K562 (cell line): ENCODE data around the gene PDPK1. TPM values are rescaled to one million over a fixed set of nuclear protein-coding genes. Genes with fewer than 3 reads are reported as not detected.
A peak's percentile ranks its signal among the peaks of the same experiment; 100 is the strongest.

Experiments
- ATAC-seq: fragments of 200-7000 bp; cut with Tn5 transposase; 3 replicates; pipeline ENCODE4 v1.9.1; 2020; ENCODE audit warnings: moderate library complexity
- BruUV-seq: library from RNA; stranded (reverse); fragments of 400-500 nt; replicated peaks from 2 replicates; lab custom pipeline; 2021; lab: Mats Ljungman, UMichigan
- CTCF ChIA-PET: fragments of 300-600 bp; formaldehyde crosslinking; extraction: SDS; loops from one replicate; lab custom pipeline; 2021; ENCODE audit warnings: low intra/inter-chr PET ratio; lab: Yijun Ruan, JAX
- POLR2A ChIA-PET: fragments of 300-600, 350-650 bp; sonication (Branson Sonifier 250); formaldehyde crosslinking; extraction: SDS; loops from one replicate; lab custom pipeline; 2021; ENCODE audit warnings: antibody characterized with exemption, inconsistent platforms; lab: Yijun Ruan, JAX
- DNase-seq, 4 experiments: peaks; one replicate each; pipeline versions ENCODE4 v3.0.0 to v3.0.0-alpha.2; 2011 to 2018; ENCODE audit warnings: low spot score in 3 of 4, mixed read lengths in 3 of 4; ENCODE audit errors: extremely low read depth in 1 of 4
- FAIRE-seq: peaks from 2 replicates; lab custom pipeline; 2011; peaks lifted over from hg19 to GRCh38; lab: Jason Lieb, UNC
- H2AFZ ChIP-seq: 2 replicates; pipeline ENCODE4 v1.6.0; 2011; ENCODE audit warnings: low read depth, low read length, control low read depth, inconsistent platforms
- H3K27ac ChIP-seq: fragments of 200-600 bp; 3 replicates; pipeline ENCODE4 v1.8.0; 2011; ENCODE audit warnings: low read depth, mild to moderate bottlenecking, control low read depth, inconsistent platforms, low read length, moderate library complexity, mixed read lengths; ENCODE audit errors: extremely low read depth
- H3K27me3 ChIP-seq, 2 experiments: fragments of 300-600 bp in 1 of 2; 2 replicates in 1 of 2; 3 replicates in 1 of 2; pipeline versions ENCODE4 v1.6.0 to v1.8.0; 2011; ENCODE audit warnings: inconsistent platforms in 2 of 2, low read length in 2 of 2, mild to moderate bottlenecking in 1 of 2, mixed read lengths in 1 of 2, moderate library complexity in 1 of 2; ENCODE audit not compliant: control insufficient read depth in 2 of 2, insufficient read depth in 2 of 2
- H3K36me3 ChIP-seq: fragments of 300-600 bp; 3 replicates; pipeline ENCODE4 v1.8.0; 2011; ENCODE audit warnings: mild to moderate bottlenecking, low read length, inconsistent platforms; ENCODE audit not compliant: control insufficient read depth, insufficient read depth
- H3K4me1 ChIP-seq, 2 experiments: fragments of 200-600 bp in 1 of 2; replicated peaks in 1 of 2; 2 replicates in 1 of 2; 3 replicates in 1 of 2; pipeline versions ENCODE4 v1.5.1 to v1.8.0; 2011; ENCODE audit warnings: inconsistent platforms in 2 of 2, low read length in 2 of 2, mild to moderate bottlenecking in 1 of 2, mixed read lengths in 1 of 2, moderate library complexity in 1 of 2; ENCODE audit not compliant: control insufficient read depth in 2 of 2, insufficient read depth in 2 of 2
- H3K4me2 ChIP-seq: 2 replicates; pipeline ENCODE4 v1.6.1; 2011; ENCODE audit warnings: low read length, control low read depth, inconsistent platforms, mixed read lengths; ENCODE audit not compliant: insufficient read depth
- H3K4me3 ChIP-seq: fragments of 200-600 bp; sonication (generic), shearing (Covaris generic); 2 replicates; pipeline ENCODE4 v1.5.1; 2016; ENCODE audit warnings: control low read depth, inconsistent platforms
- H3K79me2 ChIP-seq: fragments of 200-600 bp; 3 replicates; pipeline ENCODE4 v1.8.0; 2011; ENCODE audit warnings: low read length, inconsistent platforms; ENCODE audit not compliant: control insufficient read depth, insufficient read depth
- H3K9ac ChIP-seq, 2 experiments: 2 replicates each; pipeline versions ENCODE4 v1.6.0 to v1.6.1; 2011; ENCODE audit warnings: low read depth in 2 of 2, low read length in 2 of 2, control low read depth in 1 of 2, inconsistent platforms in 1 of 2, mild to moderate bottlenecking in 1 of 2, mixed read lengths in 1 of 2; ENCODE audit not compliant: insufficient read depth in 1 of 2
- H3K9me1 ChIP-seq: one replicate; pipeline ENCODE4 v1.6.0; 2011; ENCODE audit warnings: inconsistent platforms, mild to moderate bottlenecking, low read length, moderate library complexity; ENCODE audit not compliant: control insufficient read depth, insufficient read depth
- H3K9me3 ChIP-seq: replicated peaks from 2 replicates; pipeline ENCODE4 v1.5.1; 2011; ENCODE audit warnings: low read depth, low read length, inconsistent platforms; ENCODE audit not compliant: control insufficient read depth, insufficient read depth
- H4K20me1 ChIP-seq: replicated peaks from 2 replicates; pipeline ENCODE4 v1.6.1; 2011; ENCODE audit warnings: low read length, inconsistent platforms, mixed read lengths; ENCODE audit not compliant: control insufficient read depth, insufficient read depth
- EGR1 ChIP-seq: fragments of 450-650 bp; conservative IDR thresholded peaks from 2 replicates; pipeline ENCODE4 v1.6.1; 2017; ENCODE audit warnings: mild to moderate bottlenecking
- FOSL1 ChIP-seq: fragments of 200-800 bp; sonication (Bioruptor generic); conservative IDR thresholded peaks from 2 replicates; pipeline ENCODE4 v1.6.1; 2016; ENCODE audit warnings: missing genetic modification characterization, missing compliant biosample characterization
- HMGN3 ChIP-seq: IDR thresholded peaks from 2 replicates; pipeline ENCODE4 v1.6.1; 2011; ENCODE audit warnings: borderline replicate concordance, low read depth, mild to moderate bottlenecking, mixed read lengths, low read length; ENCODE audit not compliant: insufficient read length; ENCODE audit errors: extremely low read depth
- JUN ChIP-seq, 2 experiments: sonication (generic) in 1 of 2; formaldehyde crosslinking in 1 of 2; IDR thresholded peaks; 2 replicates each; pipeline versions ENCODE4 v1.6.1 to v1.8.0; 2012 to 2022; ENCODE audit warnings: borderline replicate concordance in 2 of 2, mild to moderate bottlenecking in 2 of 2, improper control_type of control experiment in 1 of 2, low read depth in 1 of 2, low read length in 1 of 2, missing genetic modification reagents in 1 of 2
- MTA3 ChIP-seq: fragments of 450-650 bp; formaldehyde crosslinking; IDR thresholded peaks from 2 replicates; pipeline ENCODE4 v1.6.1; 2017; ENCODE audit warnings: mild to moderate bottlenecking, borderline replicate concordance
- NR0B1 ChIP-seq: fragments of 450-650 bp; IDR thresholded peaks from one replicate; pipeline ENCODE4 v1.6.1; 2018; ENCODE audit warnings: mild to moderate bottlenecking, moderate library complexity; ENCODE audit not compliant: partially characterized antibody
- PRDM10 ChIP-seq: fragments of 450-650 bp; IDR thresholded peaks from 2 replicates; pipeline ENCODE4 v1.6.1; 2018; ENCODE audit not compliant: partially characterized antibody
- SP1 ChIP-seq: sonication (generic); formaldehyde crosslinking; IDR thresholded peaks from 2 replicates; pipeline ENCODE4 v1.8.1; 2022; ENCODE audit warnings: mild to moderate bottlenecking, missing genetic modification reagents
- THRAP3 ChIP-seq: fragments of 450-650 bp; IDR thresholded peaks from 2 replicates; pipeline ENCODE4 v1.6.1; 2016; ENCODE audit warnings: mild to moderate bottlenecking, inconsistent platforms, borderline replicate concordance
- ZBTB12 ChIP-seq: fragments of 250-450 bp; sonication (Bioruptor Pico); IDR thresholded peaks from 2 replicates; pipeline ENCODE4 v1.4.0; 2020
- ZSCAN29 ChIP-seq: fragments of 450-650 bp; IDR thresholded peaks from 2 replicates; pipeline ENCODE4 v1.6.1; 2017
- WGBS: fragments of 100-300 bp; shearing (Covaris generic); methylation state at CpG from one replicate; pipeline ENCODE4 v1.1.6; 2016; ENCODE audit warnings: low coverage, mixed read lengths; ENCODE audit not compliant: insufficient coverage; ENCODE audit errors: missing lambda C conversion rate; 5-methylcytosine and 5-hydroxymethylcytosine counted together
- in situ Hi-C: fragments of 300-500 bp; cut with MboI; formaldehyde crosslinking; loops from 4 replicates; pipeline ENCODE4 v1.15.0; 2018; ENCODE audit warnings: inconsistent platforms, mixed read lengths
- intact Hi-C: fragments of 100-400 bp; cut with micrococcal nuclease; formaldehyde crosslinking; loops from 2 replicates; pipeline ENCODE4 v1.14.2; 2022
- polyA plus RNA-seq, 8 experiments: library from polyadenylated mRNA; depleted of rRNA in 4 of 8; stranded (reverse) in 5 of 8; unstranded in 3 of 8; fragments of >200 nt; fragmentation: Nextera tagmentation in 2 of 8; fragmentation: Illumina TruSeq in 1 of 8; extraction: Ambion mirVana in 2 of 8; extraction: Trizol in 1 of 8; gene quantifications; 2 replicates each; pipeline versions ENCODE4 v1.2.1 to v1.2.3, GENCODE V29; 2011 to 2014; ENCODE audit warnings: inconsistent platforms in 1 of 8, missing spikeins in 1 of 8
- total RNA-seq, 7 experiments: library from RNA; depleted of rRNA in 6 of 7; stranded (reverse); fragments of >200 nt in 6 of 7; fragmentation: Illumina TruSeq in 2 of 7; extraction: Trizol in 2 of 7; gene quantifications; 2 replicates each; pipeline versions ENCODE4 v1.2.1 to v1.2.3, GENCODE V29; 2011 to 2021; ENCODE audit warnings: low replicate concordance in 1 of 7

Gene PDPK1
- total and polyA plus RNA-seq, 9 of the 15 experiments (the other 6 are each of a cell fraction or from before 2014, with no cell fraction given), result 4.0 to 37.2 (median 18.7) TPM

- peaks cover 48 to 82% of the 10 kb centered on the region in 2 experiments for H3K4me1 ChIP-seq
- POLR2A ChIA-PET, result interaction anchor here (0.6 to 1.3 kb wide), 3 partner anchors 10 to 54 kb away, joined by 3 to 5 read pairs (median 4); no protein-coding TSS in a partner anchor
- WGBS, result 27% methylated on average over 23 of the region's 24 CpGs
- peaks cover 15% of the 10 kb centered on the region for H4K20me1 ChIP-seq
- no peaks in the 10 kb centered on the region for H3K9me3 ChIP-seq
- H3K36me3 ChIP-seq, result peaks cover 13% of the 10 kb centered on the region
- peak overlapping the region; percentile 94 for H3K4me2 ChIP-seq
- CTCF ChIA-PET, result interaction anchor here (0.6 kb wide), 1 partner anchor 79 kb away, joined by 3 read pairs; no protein-coding TSS in a partner anchor
- no peak overlapping the region for H3K4me3 ChIP-seq
- peaks cover 1% of the 10 kb centered on the region for H3K9me1 ChIP-seq
- FAIRE-seq (peak; percentile 37), DNase-seq (peak; percentile 82 to 87 (median 84)), ATAC-seq (peak; percentile 37)
- BruUV-seq, result no TSS peak
- no peaks in the 10 kb centered on the region for H3K27me3 ChIP-seq
- peaks cover 32% of the 10 kb centered on the region for H3K79me2 ChIP-seq
- intact Hi-C loops (no loop called here), in situ Hi-C loops (no loop called here)
- peak overlapping the region; percentile 61 for H3K27ac ChIP-seq
- peak overlapping the region; percentile 42 to 96 for H3K9ac ChIP-seq
- H2AFZ ChIP-seq, result peak overlapping the region; percentile 80
- TF ChIP-seq JUN (IDR thresholded peaks at IDR 0.05; ENCODE audit: borderline replicate concordance, low read depth, low read length) (peak; percentile 66; the same call in 1 of the 2 replicates), JUN (CRISPR knock-in tag; IDR thresholded peaks at IDR 0.05; ENCODE audit: borderline replicate concordance) (no peak), FOSL1 (tag) (peak; percentile 60), SP1 (CRISPR knock-in tag) (peak; percentile 68), MTA3 (peak; percentile 40; the same call in 1 of the 2 replicates), THRAP3 (no peak), ZBTB12 (CRISPR knock-in tag) (peak; percentile 52; the same call in 1 of the 2 replicates), HMGN3 (peak; percentile 31), EGR1 (0 out of 2 replicates have a peak, but pooled peaks have one; percentile 14), PRDM10 (peak; percentile 69), NR0B1 (no peak), ZSCAN29 (no peak)
Observed at GRCh38 chr16:2511128-2511800, 26.6 kb upstream of the PDPK1 start.
